Left lung (tissue), 10 donors: Measurements from ENCODE around the gene RNF32. TPM values are rescaled to one million over a fixed set of nuclear protein-coding genes. Genes with fewer than 3 reads are reported as not detected.

Experiments used
- ATAC-seq: fragments of 200-7000 bp; cut with Tn5 transposase; one replicate; pipeline ENCODE4 v1.9.1; 2020; ENCODE audit warnings: moderate library complexity
- DNase-seq, 4 donors: peaks; one replicate each; pipeline ENCODE4 v3.0.0-alpha.2; 2013 to 2020
- H3K27ac ChIP-seq, 2 donors: fragments of 200-600 bp; sonication (generic) in 1 of 2; one replicate each; pipeline versions ENCODE4 v1.5.0 to v1.8.0; 2020 to 2021
- H3K27me3 ChIP-seq, 2 donors: fragments of 200-600 bp; sonication (generic) in 1 of 2; one replicate each; pipeline versions ENCODE4 v1.5.0 to v1.8.0; 2020 to 2021
- H3K36me3 ChIP-seq, 2 donors: fragments of 200-600 bp; sonication (generic) in 1 of 2; one replicate each; pipeline versions ENCODE4 v1.5.0 to v1.8.0; 2020 to 2021
- H3K4me1 ChIP-seq, 2 donors: fragments of 200-600 bp; one replicate each; pipeline ENCODE4 v1.8.0; 2021
- H3K4me3 ChIP-seq, 2 donors: fragments of 200-600 bp; sonication (generic) in 1 of 2; one replicate each; pipeline versions ENCODE4 v1.5.0 to v1.8.0; 2020 to 2021; ENCODE audit warnings: mild to moderate bottlenecking in 1 of 2
- H3K9me3 ChIP-seq, 2 donors: fragments of 200-600 bp; sonication (generic) in 1 of 2; one replicate each; pipeline versions ENCODE4 v1.5.0 to v1.8.0; 2020 to 2021
- CTCF ChIP-seq, 2 donors: fragments of 200-600 bp; sonication (generic) in 1 of 2; IDR thresholded peaks; one replicate each; pipeline versions ENCODE4 v1.5.0 to v1.8.0; 2021; ENCODE audit warnings: antibody characterized with exemption in 2 of 2
- intact Hi-C, 2 donors: fragments of 100-400 bp; cut with DNase I; formaldehyde crosslinking; loops; one replicate each; pipeline versions ENCODE4 v1.11.2 to v1.14.2; 2022
- polyA plus RNA-seq, 6 donors: library from polyadenylated mRNA; unstranded; fragments of 120-200 nt; gene quantifications; one replicate each; pipeline ENCODE4 v1.2.1, GENCODE V29; 2013; ENCODE audit not compliant: insufficient read length in 6 of 6
- total RNA-seq, 2 donors: library from RNA; stranded (reverse); fragmentation: NEBNext Ultra II Directional; extraction: Animal tissue kit (Norgen Biotek cat#: 25700); gene quantifications; one replicate each; pipeline ENCODE4 v1.2.1, GENCODE V29; 2021
- donor health status: DM: no; HTN: yes; CAD: no.
- donor health status: DM: no; HTN: no; CAD: no.

Gene RNF32
- total and polyA plus RNA-seq, 8 donors = 0.85 to 7.3 (median 5.1) TPM

GRCh38 chr7:156703773-156704482, 63.4 kb downstream of the RNF32 start:
- Histone ChIP-seq H3K4me3 (no peak overlapping the region), H3K27ac (no peak overlapping the region), H3K27me3 (no peaks in the 10 kb centered on the region), H3K9me3 (peaks cover 0 to 11% of the 10 kb centered on the region in 2 donors), H3K4me1 (no peaks in the 10 kb centered on the region), H3K36me3 (peaks cover 0 to 9% of the 10 kb centered on the region in 2 donors)
- DNase-seq (no peak), ATAC-seq (no peak)
- no peak for TF ChIP-seq CTCF (IDR thresholded peaks at IDR 0.05)
- intact Hi-C loops = no loop called here

- Histone ChIP-seq H3K4me3 (no peak overlapping the region), H3K27me3 (no peaks in the 10 kb centered on the region), H3K9me3 (no peaks in the 10 kb centered on the region), H3K4me1 (peaks cover 0 to 4% of the 10 kb centered on the region in 2 donors), H3K36me3 (peaks cover 0 to 7% of the 10 kb centered on the region in 2 donors), H3K27ac (no peak overlapping the region)
- ATAC-seq (no peak), DNase-seq (no peak)
- TF ChIP-seq CTCF (IDR thresholded peaks at IDR 0.05) = no peak
- intact Hi-C loops = no loop called here
Measured at GRCh38 chr7:156722043-156722826, 81.7 kb downstream of the RNF32 start.

- Histone ChIP-seq H3K27ac (peak overlapping the region; percentile 9 to 51), H3K4me1 (peaks cover 0 to 4% of the 10 kb centered on the region in 2 donors), H3K36me3 (no peaks in the 10 kb centered on the region), H3K27me3 (no peaks in the 10 kb centered on the region), H3K4me3 (no peak overlapping the region), H3K9me3 (no peaks in the 10 kb centered on the region)
- peak; percentile 91 for ATAC-seq
- DNase-seq = peak in 2 of 4 donors; percentile 79 to 86
- TF ChIP-seq CTCF (IDR thresholded peaks at IDR 0.05) = no peak
- intact Hi-C loops = no loop called here
Measured at GRCh38 chr7:156725073-156725472, 84.5 kb downstream of the RNF32 start.

GRCh38 chr7:156725936-156726335, 85.4 kb downstream of the RNF32 start:
- peaks cover 0 to 4% of the 10 kb centered on the region in 2 donors for H3K4me1 ChIP-seq
- H3K27ac ChIP-seq = peak overlapping the region in 1 of 2 donors; percentile 51
- ATAC-seq (peak; percentile 10), DNase-seq (peak in 2 of 4 donors; percentile 36 to 54)
- H3K9me3 ChIP-seq = no peaks in the 10 kb centered on the region
- H3K36me3 ChIP-seq = no peaks in the 10 kb centered on the region
- no peak for TF ChIP-seq CTCF (IDR thresholded peaks at IDR 0.05)
- H3K4me3 ChIP-seq = no peak overlapping the region
- intact Hi-C loops = no loop called here
- H3K27me3 ChIP-seq = no peaks in the 10 kb centered on the region
